Sigmoid colon (tissue), 3 donors: ENCODE data around the gene MAP1LC3A.

Source experiments
- CTCF ChIP-seq, 4 experiments: fragments of 450-650 bp in 3 of 4; fragments of 200-600 bp in 1 of 4; IDR thresholded peaks; one replicate each; pipeline ENCODE4 v1.5.1; 2016 to 2019; ENCODE audit warnings: antibody characterized with exemption in 4 of 4, mild to moderate bottlenecking in 3 of 4, moderate library complexity in 2 of 4
- POLR2A ChIP-seq, 2 donors: fragments of 450-650 bp; IDR thresholded peaks; one replicate each; pipeline ENCODE4 v1.6.1; 2016; ENCODE audit warnings: antibody characterized with exemption in 2 of 2, mild to moderate bottlenecking in 2 of 2, moderate library complexity in 2 of 2

- TF ChIP-seq POLR2A (IDR thresholded peaks at IDR 0.05) (no peak), CTCF (IDR thresholded peaks at IDR 0.05) (no peak)
Measured at GRCh38 chr20:34535301-34535840, 23.1 kb upstream of the MAP1LC3A start.
